Endothelial cell (in vitro differentiated cells): Measurements from ENCODE around the gene RALA. TPM values are rescaled to one million over a fixed set of nuclear protein-coding genes. Genes with fewer than 3 reads are reported as not detected.

Experiments used
- DNase-seq: peaks from one replicate; pipeline ENCODE4 v3.0.0; 2021; ENCODE audit warnings: low spot score
- H3K27ac Mint-ChIP-seq: one replicate; pipeline ENCODE4 v1.8.0; 2021; ENCODE audit warnings: mixed read lengths, inconsistent platforms; ENCODE audit not compliant: unreplicated experiment
- H3K27me3 Mint-ChIP-seq: one replicate; pipeline ENCODE4 v1.8.0; 2021; ENCODE audit warnings: mild to moderate bottlenecking, moderate library complexity, mixed read lengths, inconsistent platforms; ENCODE audit not compliant: unreplicated experiment
- H3K36me3 Mint-ChIP-seq: one replicate; pipeline ENCODE4 v1.8.0; 2021; ENCODE audit warnings: mild to moderate bottlenecking, low read depth, mixed read lengths, inconsistent platforms; ENCODE audit not compliant: unreplicated experiment
- H3K4me1 Mint-ChIP-seq: one replicate; pipeline ENCODE4 v1.8.0; 2021; ENCODE audit warnings: mild to moderate bottlenecking, mixed read lengths, inconsistent platforms; ENCODE audit not compliant: unreplicated experiment
- H3K4me3 Mint-ChIP-seq: one replicate; pipeline ENCODE4 v1.8.0; 2021; ENCODE audit warnings: mild to moderate bottlenecking, mixed read lengths, inconsistent platforms; ENCODE audit not compliant: unreplicated experiment
- H3K9me3 Mint-ChIP-seq: one replicate; pipeline ENCODE4 v1.8.0; 2021; ENCODE audit warnings: mixed read lengths, inconsistent platforms; ENCODE audit not compliant: unreplicated experiment
- CTCF ChIP-seq: fragments of 200-600 bp; sonication (generic); IDR thresholded peaks from one replicate; pipeline ENCODE4 v1.5.0; 2021; ENCODE audit warnings: antibody characterized with exemption; ENCODE audit not compliant: unreplicated experiment
- total RNA-seq: library from RNA; stranded (reverse); fragmentation: NEBNext Ultra II Directional; extraction: Animal tissue kit (Norgen Biotek cat#: 25700); gene quantifications from one replicate; pipeline ENCODE4 v1.2.1, GENCODE V29; 2021; ENCODE audit not compliant: unreplicated experiment

The RALA gene
- total RNA-seq, 1 donor from 2014 or later: 202 TPM

- peak overlapping the region; percentile 67 for H3K27ac Mint-ChIP-seq
- DNase-seq: no peak
- H3K27me3 Mint-ChIP-seq: peaks cover 10% of the 10 kb centered on the region
- no peaks in the 10 kb centered on the region for H3K9me3 Mint-ChIP-seq
- H3K4me1 Mint-ChIP-seq: peaks cover 72% of the 10 kb centered on the region
- peak overlapping the region; percentile 84 for H3K4me3 Mint-ChIP-seq
- H3K36me3 Mint-ChIP-seq: peaks cover 56% of the 10 kb centered on the region
- TF ChIP-seq CTCF: no peak
These were observed 8.4 kb downstream of the RALA start for GRCh38 chr7:39631736-39632308.

- TF ChIP-seq CTCF: no peak
- Mint-ChIP-seq H3K9me3 (no peaks in the 10 kb centered on the region), H3K27me3 (peaks cover 7% of the 10 kb centered on the region), H3K4me1 (peaks cover 65% of the 10 kb centered on the region), H3K27ac (peak overlapping the region; percentile 50), H3K36me3 (peaks cover 59% of the 10 kb centered on the region), H3K4me3 (peak overlapping the region; percentile 63)
- no peak for DNase-seq
These were observed 10.4 kb downstream of the RALA start for GRCh38 chr7:39633563-39634477.

GRCh38 chr7:39634478-39634805, 11.1 kb downstream of the RALA start:
- peak overlapping the region; percentile 47 for H3K4me3 Mint-ChIP-seq
- H3K9me3 Mint-ChIP-seq: no peaks in the 10 kb centered on the region
- TF ChIP-seq CTCF: no peak
- DNase-seq: no peak
- H3K4me1 Mint-ChIP-seq: peaks cover 63% of the 10 kb centered on the region
- H3K27me3 Mint-ChIP-seq: peaks cover 7% of the 10 kb centered on the region
- peak overlapping the region; percentile 50 for H3K27ac Mint-ChIP-seq
- peaks cover 56% of the 10 kb centered on the region for H3K36me3 Mint-ChIP-seq

- H3K27me3 Mint-ChIP-seq: peaks cover 6% of the 10 kb centered on the region
- H3K36me3 Mint-ChIP-seq: peaks cover 42% of the 10 kb centered on the region
- H3K9me3 Mint-ChIP-seq: no peaks in the 10 kb centered on the region
These were observed 14.0 kb downstream of the RALA start for GRCh38 chr7:39637400-39637799.

More at GRCh38 chr7:39637400-39637799, 14.0 kb downstream of the RALA start:
- no peak for DNase-seq
- Mint-ChIP-seq H3K4me1 (peaks cover 75% of the 10 kb centered on the region), H3K4me3 (no peak overlapping the region), H3K27ac (no peak overlapping the region)
- no peak for TF ChIP-seq CTCF
